ENCODE results near the gene SDHA. TPM values are rescaled to one million over a fixed set of nuclear protein-coding genes. Genes with fewer than 3 reads are reported as not detected.

Gene SDHA
- total RNA-seq, 1 donor from 2014 or later, result 86.3 TPM

DNA sequence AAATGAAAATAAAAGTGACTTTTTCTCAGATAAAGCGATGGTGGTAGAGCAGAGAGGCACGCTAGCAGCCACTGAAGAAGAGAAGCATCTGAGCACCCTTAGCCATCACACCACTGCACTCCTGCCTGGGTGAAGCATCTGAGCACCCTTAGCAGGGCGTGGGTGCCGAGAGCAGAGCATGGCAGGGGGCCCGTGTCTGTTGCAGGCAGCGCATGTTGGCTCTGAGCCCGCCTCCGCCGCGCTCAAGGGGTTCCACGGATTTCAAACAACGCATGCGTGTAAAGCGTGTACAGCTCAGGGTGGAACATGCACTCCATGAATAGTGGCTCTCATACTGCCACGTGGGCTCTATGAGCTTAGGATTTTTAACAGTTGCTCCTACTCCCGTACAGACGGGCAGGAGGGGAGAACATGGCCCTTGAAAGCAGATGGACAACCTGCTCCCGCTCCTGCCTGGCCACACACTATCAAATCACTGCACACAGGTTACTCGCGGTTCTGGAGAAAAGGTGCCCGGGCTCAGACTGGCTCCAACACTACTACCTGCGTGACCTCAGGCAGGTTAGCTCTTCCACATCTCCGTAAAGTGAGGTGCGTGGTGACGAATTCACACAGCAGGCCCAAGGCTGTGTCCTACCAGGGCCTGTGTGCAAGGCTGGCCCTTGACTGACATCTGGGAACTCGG lies 14.7 kb upstream of the SDHA start:
- H3K4me1 Mint-ChIP-seq, result peaks cover 6% of the 10 kb centered on the region

DNA sequence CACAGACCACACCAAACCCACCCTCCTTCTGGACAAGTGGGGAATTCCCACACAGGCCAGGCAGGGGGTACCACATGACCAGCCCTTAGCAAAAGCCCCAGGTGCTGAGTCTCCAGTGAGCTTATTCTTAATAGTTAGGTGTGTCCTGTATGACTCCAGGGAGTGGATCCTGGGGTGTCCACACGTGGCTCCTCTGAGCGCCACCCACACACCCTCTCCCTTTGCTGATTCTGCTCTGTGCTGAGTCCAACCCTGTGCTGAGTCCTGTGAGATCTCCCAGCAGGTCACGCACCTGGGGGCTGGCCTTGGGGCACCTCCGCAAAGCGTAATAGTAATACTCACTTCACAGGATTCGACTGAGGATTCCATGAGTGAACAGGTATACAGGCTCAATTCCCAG lies 14.1 kb upstream of the SDHA start:
- TF ChIP-seq, protein P1, sequence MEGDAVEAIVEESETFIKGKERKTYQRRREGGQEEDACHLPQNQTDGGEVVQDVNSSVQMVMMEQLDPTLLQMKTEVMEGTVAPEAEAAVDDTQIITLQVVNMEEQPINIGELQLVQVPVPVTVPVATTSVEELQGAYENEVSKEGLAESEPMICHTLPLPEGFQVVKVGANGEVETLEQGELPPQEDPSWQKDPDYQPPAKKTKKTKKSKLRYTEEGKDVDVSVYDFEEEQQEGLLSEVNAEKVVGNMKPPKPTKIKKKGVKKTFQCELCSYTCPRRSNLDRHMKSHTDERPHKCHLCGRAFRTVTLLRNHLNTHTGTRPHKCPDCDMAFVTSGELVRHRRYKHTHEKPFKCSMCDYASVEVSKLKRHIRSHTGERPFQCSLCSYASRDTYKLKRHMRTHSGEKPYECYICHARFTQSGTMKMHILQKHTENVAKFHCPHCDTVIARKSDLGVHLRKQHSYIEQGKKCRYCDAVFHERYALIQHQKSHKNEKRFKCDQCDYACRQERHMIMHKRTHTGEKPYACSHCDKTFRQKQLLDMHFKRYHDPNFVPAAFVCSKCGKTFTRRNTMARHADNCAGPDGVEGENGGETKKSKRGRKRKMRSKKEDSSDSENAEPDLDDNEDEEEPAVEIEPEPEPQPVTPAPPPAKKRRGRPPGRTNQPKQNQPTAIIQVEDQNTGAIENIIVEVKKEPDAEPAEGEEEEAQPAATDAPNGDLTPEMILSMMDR (IDR thresholded peaks at IDR 0.05; ENCODE audit: unreplicated experiment), result no peak
- Mint-ChIP-seq H3K27ac (no peak overlapping the region), H3K4me1 (peaks cover 6% of the 10 kb centered on the region), H3K9me3 (no peaks in the 10 kb centered on the region), H3K4me3 (no peak overlapping the region), H3K36me3 (peaks cover 18% of the 10 kb centered on the region), H3K27me3 (ENCODE audit: low read depth) (no peaks in the 10 kb centered on the region)
- no peak for DNase-seq (ENCODE audit: low spot score in 2 of 2, unreplicated experiment in 2 of 2)

More for the DNA sequence above, 14.7 kb upstream of the SDHA start:
- no peak for DNase-seq (ENCODE audit: low spot score in 2 of 2, unreplicated experiment in 2 of 2)
- Mint-ChIP-seq H3K9me3 (no peaks in the 10 kb centered on the region), H3K36me3 (peaks cover 18% of the 10 kb centered on the region), H3K4me3 (no peak overlapping the region), H3K27me3 (ENCODE audit: low read depth) (no peaks in the 10 kb centered on the region), H3K27ac (no peak overlapping the region)
- TF ChIP-seq, protein P1 (IDR thresholded peaks at IDR 0.05; ENCODE audit: unreplicated experiment), result no peak

GRCh38 chr5:204462-204861 lies 13.7 kb upstream of the SDHA start:
- Mint-ChIP-seq H3K27ac (no peak overlapping the region), H3K27me3 (ENCODE audit: low read depth) (no peaks in the 10 kb centered on the region), H3K9me3 (no peaks in the 10 kb centered on the region), H3K36me3 (peaks cover 18% of the 10 kb centered on the region), H3K4me3 (no peak overlapping the region), H3K4me1 (peaks cover 6% of the 10 kb centered on the region)
- no peak for DNase-seq (ENCODE audit: low spot score in 2 of 2, unreplicated experiment in 2 of 2)
- TF ChIP-seq, protein P1 (IDR thresholded peaks at IDR 0.05; ENCODE audit: unreplicated experiment), result no peak

DNA sequence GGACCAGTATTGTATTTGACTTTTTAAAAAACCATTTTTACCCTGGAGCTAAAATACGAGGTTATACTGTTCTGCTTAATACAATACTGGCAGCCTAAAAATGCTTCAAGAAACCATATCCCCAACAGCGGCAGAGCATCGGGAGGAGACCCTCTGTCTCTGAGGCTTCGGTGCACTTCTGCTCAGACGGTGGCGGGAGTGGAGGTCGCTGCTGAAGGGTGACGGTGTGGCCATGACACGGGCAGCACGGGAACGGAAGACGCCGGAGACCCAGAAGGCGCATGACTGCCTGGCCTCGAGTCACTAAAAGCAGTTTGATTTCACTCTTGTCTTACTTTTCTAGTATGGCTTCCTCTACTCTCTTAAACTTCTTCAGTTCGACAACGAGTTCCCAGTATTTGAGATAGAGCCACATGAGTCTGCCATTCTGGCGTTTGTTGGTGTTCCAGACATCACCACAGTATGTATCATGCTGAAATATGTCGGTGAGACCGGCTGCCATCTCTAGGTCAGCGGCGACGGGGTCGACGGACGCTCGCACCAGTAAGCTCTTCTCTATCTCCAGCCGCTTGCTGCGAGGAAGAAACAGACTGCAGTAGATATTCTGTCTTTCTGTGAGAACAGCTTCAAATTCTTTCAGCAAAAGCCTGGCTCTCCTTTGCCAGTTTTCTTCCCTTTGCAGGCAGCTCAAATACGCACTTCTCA lies 13.0 kb upstream of the SDHA start:
- H3K4me3 Mint-ChIP-seq, result no peak overlapping the region
- H3K27me3 Mint-ChIP-seq (ENCODE audit: low read depth), result no peaks in the 10 kb centered on the region
- no peak overlapping the region for H3K27ac Mint-ChIP-seq
- TF ChIP-seq, protein P1 (IDR thresholded peaks at IDR 0.05; ENCODE audit: unreplicated experiment), result no peak
- H3K9me3 Mint-ChIP-seq, result no peaks in the 10 kb centered on the region
- H3K36me3 Mint-ChIP-seq, result peaks cover 18% of the 10 kb centered on the region
- H3K4me1 Mint-ChIP-seq, result peaks cover 6% of the 10 kb centered on the region
- DNase-seq (ENCODE audit: low spot score in 2 of 2, unreplicated experiment in 2 of 2), result no peak

- no peaks in the 10 kb centered on the region for H3K9me3 Mint-ChIP-seq
- DNase-seq (ENCODE audit: low spot score in 2 of 2, unreplicated experiment in 2 of 2), result no peak
- peaks cover 18% of the 10 kb centered on the region for H3K36me3 Mint-ChIP-seq
Measured at GRCh38 chr5:206406-206805, 11.7 kb upstream of the SDHA start.

More at GRCh38 chr5:206406-206805, 11.7 kb upstream of the SDHA start:
- peaks cover 6% of the 10 kb centered on the region for H3K4me1 Mint-ChIP-seq
- H3K27ac Mint-ChIP-seq, result no peak overlapping the region
- TF ChIP-seq, protein P1 (IDR thresholded peaks at IDR 0.05; ENCODE audit: unreplicated experiment), result no peak
- no peak overlapping the region for H3K4me3 Mint-ChIP-seq
- H3K27me3 Mint-ChIP-seq (ENCODE audit: low read depth), result no peaks in the 10 kb centered on the region

Measured in mesothelial cell of epicardium (in vitro differentiated cells).